HG03066 (cell line): Measurements from ENCODE around the gene TSPAN5.
"Not testable (repeated sequence)": the region's sequence is repeated elsewhere in the genome, so short reads cannot be mapped to it uniquely, and the experiment has no call there.

Source experiments
- ATAC-seq: cut with Tn5 transposase; IDR thresholded peaks from one replicate; pipeline ENCODE4 v1.9.1; 2021; ENCODE audit warnings: low read depth; ENCODE audit not compliant: unreplicated experiment

TSPAN5 gene

GRCh38 chr4:98558471-98559169 is 99.8 kb downstream of the TSPAN5 start:
- no peak for ATAC-seq

GRCh38 chr4:98557194-98557892 is 101.1 kb downstream of the TSPAN5 start:
- ATAC-seq = no peak

DNA sequence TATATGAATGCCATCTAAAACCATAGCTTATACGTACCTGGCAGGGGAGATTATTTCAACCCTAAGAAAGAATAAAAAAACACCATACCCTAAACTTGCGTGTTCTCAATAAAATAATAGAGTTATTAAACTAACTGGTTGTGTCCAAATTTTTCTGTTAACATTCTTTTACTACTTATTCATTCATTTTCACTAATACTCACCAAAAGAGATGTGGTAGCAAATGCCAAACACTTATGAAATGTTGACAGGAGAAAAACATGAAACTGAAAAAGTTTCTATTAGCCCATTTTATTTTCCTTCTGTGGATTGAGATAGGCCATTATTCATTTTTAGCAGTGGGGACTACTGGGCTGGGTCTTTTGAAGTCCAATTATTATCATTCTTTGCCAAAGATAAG is 102.0 kb downstream of the TSPAN5 start:
- ATAC-seq = no peak

- no peak for ATAC-seq
Observed at GRCh38 chr4:98555798-98556445, 102.5 kb downstream of the TSPAN5 start.

GRCh38 chr4:98546910-98547594 is 111.4 kb downstream of the TSPAN5 start:
- ATAC-seq = no peak

DNA sequence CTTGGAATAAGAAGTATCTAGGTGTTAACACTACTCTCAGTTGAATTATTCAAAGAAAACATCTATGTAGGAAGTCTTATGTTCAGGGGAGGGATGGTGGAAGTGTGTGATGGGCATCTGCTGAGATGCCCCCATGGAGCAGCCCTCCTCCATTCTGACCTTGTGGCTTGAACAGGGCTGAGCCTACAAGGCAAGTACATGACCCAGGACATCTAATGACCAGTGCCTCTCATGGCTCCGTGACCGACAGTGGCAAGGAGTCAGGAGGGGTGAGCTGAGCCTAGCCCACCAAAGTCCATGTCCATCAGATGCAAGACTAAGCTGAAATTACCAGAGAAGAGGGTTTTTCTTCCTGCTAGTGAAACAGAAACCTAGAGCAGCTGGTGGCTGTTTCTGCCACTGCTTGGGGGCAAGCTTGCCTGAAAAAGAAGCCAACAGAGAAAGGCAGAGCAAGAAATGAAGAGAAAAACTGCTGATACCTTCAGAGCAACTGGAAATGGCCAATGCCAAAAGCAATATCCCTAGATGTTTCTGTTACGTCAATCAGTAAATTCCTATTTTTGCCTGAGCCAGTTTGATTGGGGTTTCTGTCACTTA is 113.5 kb downstream of the TSPAN5 start:
- ATAC-seq = no peak

DNA sequence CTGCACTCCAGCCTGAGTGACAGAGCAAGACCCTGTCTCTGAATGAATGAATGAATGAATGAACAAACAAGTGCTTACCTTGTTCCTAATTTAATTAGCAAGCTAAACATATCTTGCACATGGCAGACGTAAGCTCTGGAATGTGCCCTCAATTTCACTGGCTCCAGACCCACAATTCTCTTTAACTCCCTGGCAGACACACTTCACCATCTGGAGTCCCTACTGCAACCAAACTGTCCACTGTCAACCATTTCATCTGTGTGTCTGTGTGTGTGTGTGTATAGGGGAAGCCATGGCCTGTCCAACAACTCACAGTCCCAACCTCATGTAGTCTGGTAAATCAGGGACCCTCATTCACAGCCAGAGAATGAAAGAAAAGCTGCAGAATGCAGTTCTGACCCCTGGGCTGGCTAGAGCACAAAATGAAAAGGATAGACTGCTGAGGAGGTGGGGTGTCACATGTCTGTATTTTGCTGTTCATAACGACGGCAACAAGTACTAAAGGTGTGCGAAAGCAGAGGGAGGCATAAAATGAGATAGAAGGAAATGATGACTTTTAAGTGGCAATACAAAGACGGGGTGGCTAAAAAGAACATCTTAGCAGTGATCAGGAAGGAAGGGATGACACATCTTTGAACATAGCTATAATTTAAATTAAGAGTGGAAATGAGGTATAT is 114.1 kb downstream of the TSPAN5 start:
- no peak for ATAC-seq

- ATAC-seq = no peak
Observed at GRCh38 chr4:98542011-98542410, 116.4 kb downstream of the TSPAN5 start.

GRCh38 chr4:98540803-98541202 is 117.6 kb downstream of the TSPAN5 start:
- ATAC-seq = no peak

DNA sequence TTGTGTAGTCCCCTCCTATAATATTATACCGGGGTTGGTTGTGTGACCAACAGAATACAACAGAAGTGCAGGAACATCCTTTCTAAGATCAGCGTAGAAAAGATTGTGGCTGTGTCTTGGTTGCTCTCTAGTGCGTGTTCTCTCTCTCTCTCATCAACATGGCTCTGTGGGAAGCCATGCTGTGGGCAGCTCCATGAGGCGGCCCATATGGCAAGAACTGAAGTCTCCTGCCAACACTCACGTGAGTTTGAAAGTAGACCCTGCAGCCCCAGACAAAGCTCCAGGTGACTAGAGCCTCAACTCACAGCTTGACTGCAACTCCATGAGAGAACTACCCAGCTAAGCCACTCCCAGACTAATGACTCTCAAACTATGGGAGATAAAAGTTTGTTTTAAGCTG is 118.7 kb downstream of the TSPAN5 start:
- ATAC-seq = no peak

DNA sequence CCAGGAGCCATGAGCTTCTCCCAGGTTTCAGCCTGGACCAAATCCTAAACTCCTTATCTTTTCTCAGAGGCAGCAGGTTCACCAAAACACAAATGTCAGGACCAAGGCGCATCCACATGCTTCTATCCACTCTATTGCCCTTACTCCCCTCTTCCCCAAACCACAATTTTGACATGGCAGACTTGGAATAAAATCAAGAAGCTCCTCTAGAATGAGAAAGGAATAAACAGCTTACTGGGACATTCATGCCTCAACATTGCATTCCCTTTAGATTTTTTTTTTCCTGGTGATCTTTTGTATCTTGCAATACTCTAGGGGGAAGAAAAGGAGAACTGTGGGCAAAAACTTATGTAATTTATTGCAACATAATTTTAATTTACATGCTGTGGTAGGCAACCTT is 119.1 kb downstream of the TSPAN5 start:
- no peak for ATAC-seq

DNA sequence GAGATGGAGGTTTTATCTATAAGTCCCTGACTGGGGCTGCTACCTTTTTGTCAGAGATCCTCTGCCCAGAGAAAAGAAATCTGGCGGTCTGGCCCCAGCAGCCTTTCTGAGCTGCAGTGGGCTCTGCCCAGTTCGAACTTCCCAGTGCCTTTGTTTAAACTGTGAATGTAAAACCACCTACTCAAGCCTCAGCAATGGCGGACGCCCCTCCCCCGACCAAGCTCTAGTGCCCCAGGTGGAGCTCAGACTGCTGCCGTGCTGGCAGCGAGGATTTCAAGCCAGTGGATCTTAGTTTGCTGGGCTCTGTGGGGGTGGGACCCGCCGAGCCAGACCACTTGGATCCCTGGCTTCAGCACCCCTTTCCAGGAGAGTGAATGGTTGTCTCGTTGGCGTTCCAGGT is 121.8 kb downstream of the TSPAN5 start:
- ATAC-seq = no peak

DNA sequence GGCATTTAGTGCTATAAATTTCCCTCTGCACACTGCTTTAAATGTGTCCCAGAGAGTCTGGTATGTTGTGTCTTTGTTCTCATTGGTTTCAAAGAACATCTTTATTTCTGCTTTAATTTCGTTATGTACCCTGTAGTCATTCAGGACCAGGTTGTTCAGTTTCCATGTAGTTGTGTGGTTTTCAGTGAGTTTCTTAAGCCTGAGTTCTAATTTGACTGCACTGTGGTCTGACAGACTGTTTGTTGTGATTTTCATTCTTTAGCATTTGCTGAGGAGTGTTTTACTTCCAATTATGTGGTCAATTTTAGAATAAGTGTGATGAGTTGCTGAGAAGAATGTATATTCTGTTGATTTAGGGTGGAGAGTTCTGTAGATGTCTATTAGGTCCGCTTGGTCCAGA is 124.3 kb downstream of the TSPAN5 start:
- ATAC-seq = not testable (repeated sequence)

DNA sequence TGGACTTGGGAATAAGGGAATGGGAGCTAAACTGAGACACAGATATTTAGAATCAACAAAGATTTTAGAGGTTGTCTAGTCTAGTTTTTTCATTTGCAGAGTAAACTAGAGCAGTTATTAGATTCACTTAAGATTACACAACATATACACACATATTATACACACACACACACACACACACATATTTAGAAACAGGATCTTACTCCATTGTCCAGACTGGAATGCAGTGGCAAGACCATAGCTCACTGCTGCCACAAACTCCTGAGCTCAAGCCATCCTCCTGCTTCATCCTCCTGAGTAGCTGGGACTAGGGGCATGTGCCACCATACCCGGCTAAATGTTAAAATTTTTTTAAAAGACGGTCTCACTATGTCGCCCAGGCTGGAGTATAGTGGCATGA is 127.8 kb downstream of the TSPAN5 start:
- no peak for ATAC-seq

DNA sequence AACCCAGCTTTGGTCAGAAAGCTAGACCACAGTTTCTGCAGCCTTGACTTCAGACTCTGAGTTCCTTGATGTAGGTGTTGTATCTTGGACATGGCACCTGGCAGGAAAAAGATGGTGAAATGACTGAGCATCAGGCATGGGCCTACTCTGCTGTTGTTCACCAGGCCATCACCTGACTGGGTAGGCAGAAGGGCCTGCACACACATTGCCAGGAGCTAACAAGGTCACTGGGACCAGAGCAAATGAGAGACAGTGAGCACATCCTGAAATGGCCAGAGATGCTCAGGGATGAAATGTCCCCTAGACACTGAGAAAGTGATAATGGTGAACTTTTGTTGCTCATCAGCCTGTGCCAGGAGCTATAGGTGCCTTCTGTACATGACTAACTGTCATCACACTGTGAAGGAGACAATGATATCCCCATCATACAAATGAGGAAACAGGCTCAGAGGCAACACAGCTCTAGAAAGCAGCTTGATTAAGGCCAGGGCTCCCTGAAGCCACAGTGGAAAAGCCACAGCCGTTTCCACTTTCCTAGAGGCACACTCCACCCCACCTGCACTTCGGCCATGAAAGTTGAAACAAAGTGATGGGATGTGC is 128.3 kb downstream of the TSPAN5 start:
- ATAC-seq = no peak

DNA sequence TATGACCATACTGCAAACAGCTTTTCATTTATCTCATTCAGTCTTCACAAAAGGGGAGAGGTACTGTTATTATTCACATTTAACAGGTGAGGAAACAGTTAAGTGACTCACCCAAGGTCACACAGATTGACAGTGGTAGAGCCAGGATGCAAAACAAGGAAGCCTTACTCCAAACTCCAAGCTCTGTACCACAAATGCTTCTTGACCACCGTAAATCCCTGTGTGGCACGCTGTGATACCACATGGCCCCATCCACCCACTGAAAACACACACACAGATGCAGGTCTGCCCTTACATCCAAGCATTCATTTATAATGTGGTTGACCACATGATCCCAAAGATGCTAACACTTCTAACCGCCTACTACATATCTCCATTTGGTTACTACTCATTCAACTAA is 129.5 kb downstream of the TSPAN5 start:
- no peak for ATAC-seq

DNA sequence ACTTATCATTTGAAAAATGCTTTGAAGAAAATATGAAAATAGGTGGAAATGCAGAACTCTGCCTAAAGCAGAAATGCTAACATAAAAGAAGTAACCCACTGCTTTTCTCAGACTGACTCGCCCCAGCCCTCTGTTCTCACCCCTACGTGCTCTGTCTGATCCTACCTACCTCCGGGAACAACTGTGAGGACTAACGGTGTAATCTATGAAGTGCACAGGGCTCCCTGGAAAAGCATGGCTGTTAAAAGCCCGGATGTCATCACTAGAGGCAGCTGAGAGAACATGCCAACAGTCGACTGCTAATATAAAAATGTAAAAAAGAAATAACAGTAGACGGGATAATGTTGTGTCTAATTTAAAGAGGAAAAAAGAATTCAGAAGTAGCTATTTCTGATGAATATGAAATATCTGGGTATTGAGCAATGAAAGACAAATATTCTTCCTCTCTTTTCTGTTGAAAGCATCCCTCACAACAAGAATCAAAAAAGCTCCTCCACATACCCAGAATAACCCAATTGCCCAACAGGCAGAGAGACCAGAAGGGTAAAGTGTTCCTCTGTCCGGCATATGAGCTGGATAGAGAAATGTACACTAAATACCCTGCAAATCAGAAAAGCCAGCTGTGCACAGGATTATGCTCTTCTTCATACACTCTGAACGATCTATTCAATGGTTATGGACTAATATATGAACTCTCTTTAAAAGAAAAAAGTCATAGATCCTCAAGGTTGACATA is 130.7 kb downstream of the TSPAN5 start:
- ATAC-seq = no peak

DNA sequence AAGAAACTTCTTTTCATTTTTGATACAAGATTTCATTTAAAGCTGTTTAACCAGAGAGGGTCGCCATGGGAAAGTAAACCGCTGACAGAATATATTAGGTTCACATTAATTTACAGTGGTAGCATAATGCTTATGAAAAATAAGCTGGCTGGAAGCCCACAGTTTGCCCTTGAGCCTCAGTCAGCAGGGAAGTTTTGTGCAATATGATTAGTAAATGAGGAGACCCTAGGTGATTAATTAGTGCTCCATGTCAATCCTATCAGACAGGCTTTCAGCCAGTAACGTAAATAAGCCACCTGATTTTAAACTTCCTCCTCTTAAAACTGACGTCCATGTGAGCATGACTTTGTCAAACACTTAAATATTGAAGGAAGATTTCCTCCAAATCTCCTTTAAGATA is 134.2 kb downstream of the TSPAN5 start:
- no peak for ATAC-seq

DNA sequence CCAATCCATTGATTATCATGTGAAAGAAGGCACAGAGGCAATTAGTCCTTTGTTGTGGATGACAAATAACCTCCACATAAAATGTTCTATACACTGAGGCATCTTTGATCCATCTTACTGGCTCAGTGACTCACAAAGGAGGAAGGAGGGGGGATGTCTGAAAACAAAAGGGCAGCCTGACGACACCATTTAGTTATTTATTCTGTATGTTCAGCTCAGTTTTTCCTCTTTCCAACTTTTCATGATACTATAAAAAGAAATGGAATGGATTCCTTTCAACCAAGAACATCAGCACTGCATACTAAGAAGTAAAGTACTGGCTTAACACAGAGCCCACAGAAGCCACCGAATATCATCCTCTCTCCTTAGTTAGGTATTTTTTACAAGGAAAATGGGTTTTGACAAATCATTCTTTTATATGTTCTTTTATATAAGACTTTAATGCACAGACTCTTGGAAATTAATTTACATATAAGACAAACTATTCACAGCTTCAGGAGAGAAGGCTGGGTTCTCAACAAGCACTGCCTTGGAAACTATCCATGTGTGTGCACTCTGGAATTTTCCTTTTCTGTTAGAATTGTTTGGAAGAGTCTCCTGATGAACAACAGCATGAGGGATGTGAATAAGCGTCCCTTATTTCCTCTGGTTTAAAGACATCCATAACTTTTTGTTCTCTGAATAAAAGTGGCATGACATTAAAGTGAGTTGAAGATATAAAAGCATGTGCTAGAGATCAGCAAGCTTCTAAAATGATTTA is 135.6 kb downstream of the TSPAN5 start:
- no peak for ATAC-seq
